ENCODE data around the gene ARFGEF3. TPM values are rescaled to one million over a fixed set of nuclear protein-coding genes. Genes with fewer than 3 reads are reported as not detected.
A peak's percentile ranks its signal among the peaks of the same experiment; 100 is the strongest.
"Not testable (repeated sequence)": the region's sequence is repeated elsewhere in the genome, so short reads cannot be mapped to it uniquely, and the experiment has no call there.

Gene ARFGEF3
- total and polyA plus RNA-seq, 5 experiments from 2014 or later, result not detected

DNA sequence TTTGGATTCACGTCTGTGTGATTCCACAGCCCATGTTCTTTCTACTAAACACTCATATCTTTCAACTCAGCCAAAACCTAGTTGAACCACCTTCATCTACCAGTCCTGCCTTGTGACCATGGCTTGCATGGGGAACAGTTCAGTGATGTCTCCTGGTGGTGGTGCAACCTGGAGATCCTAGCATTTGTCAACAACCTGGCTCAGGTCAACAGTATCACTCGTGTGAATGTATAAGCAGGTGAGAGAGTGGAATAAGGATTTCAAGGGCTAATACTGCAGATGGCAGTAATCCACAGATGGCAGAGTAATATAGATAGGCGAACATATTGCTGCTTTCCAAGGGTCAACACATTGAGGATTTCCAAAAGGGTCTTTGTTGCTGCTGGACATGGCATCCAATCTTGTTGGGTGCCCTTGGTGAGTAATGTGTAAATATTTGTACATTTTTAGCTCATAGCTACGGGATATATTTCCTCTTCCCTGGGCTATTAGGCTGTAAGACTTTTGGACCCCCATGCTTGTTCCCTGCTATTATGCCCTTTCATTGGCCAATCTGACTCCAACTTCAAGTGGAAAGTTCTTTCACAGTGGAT lies 43.1 kb downstream of the ARFGEF3 start:
- peaks cover 0 to 3% (median 0%) of the 10 kb centered on the region in 9 donors for H3K9me3 Mint-ChIP-seq
- H3K4me1 Mint-ChIP-seq, result no peaks in the 10 kb centered on the region
- POLR2A ChIA-PET, result no interaction called here
- no peak overlapping the region for H3K27ac Mint-ChIP-seq
- H3K36me3 Mint-ChIP-seq, result no peaks in the 10 kb centered on the region
- peaks cover 16 to 36% (median 33%) of the 10 kb centered on the region in 5 donors for H3K27me3 Mint-ChIP-seq
- ATAC-seq (no peak), DNase-seq (no peak)
- H3K4me3 Mint-ChIP-seq, result no peak overlapping the region

DNA sequence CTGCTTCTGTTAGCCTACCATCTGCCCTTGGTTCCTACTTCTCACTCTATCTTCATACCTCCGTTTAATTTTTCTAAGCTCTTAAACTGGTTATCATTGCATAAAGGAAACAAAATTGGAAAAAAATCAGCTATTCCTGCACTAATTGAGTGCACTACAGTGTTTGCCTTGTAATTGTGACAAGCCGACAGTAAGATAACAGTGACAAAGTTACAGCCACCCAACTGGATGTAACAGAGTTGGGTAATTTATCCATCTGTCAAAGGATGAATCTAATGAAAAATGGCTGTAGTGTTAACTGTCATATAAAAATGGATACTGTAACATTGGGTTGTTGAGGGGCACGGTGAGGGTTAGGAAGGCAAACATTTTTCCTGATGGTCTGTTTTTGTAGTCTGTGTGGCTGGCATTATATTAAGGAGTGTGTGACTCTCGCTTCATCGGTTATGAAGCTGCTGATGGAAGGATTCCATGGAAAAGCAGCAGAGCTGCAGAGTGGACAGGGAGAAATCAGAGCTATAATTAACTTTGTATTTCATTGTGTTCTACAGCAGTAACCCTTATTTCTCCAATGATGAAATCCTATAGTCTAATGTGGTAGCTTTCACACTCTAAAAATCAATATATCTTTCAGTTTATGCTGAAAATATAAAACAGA lies 43.8 kb downstream of the ARFGEF3 start:
- Mint-ChIP-seq H3K4me3 (no peak overlapping the region), H3K36me3 (no peaks in the 10 kb centered on the region), H3K4me1 (no peaks in the 10 kb centered on the region), H3K9me3 (peaks cover 0 to 2% (median 0%) of the 10 kb centered on the region in 9 donors), H3K27me3 (peaks cover 18 to 36% (median 33%) of the 10 kb centered on the region in 5 donors), H3K27ac (no peak overlapping the region)
- DNase-seq, result no peak
- no peak for ATAC-seq
- POLR2A ChIA-PET, result no interaction called here

DNA sequence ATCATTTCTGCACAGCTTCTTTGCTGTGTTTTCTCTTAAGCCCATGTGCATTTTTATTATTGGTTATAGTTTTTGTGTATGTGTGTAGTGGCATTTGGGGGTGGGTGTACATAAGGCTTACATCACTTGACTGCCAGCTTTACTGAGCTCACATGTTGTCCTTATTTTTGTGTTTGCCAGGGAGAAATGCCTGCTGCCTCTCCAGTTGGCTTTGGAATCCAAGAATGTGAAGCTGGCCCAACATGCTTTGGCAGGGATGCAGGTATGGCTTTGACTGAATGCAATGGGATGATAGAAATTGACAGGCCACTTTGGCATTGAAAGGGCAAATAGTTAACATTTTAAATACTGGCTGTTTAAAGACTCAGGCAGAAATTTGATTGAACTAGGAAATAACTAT lies 45.1 kb downstream of the ARFGEF3 start:
- DNase-seq, result no peak
- POLR2A ChIA-PET, result no interaction called here
- Mint-ChIP-seq H3K4me3 (no peak overlapping the region), H3K4me1 (no peaks in the 10 kb centered on the region), H3K27me3 (peaks cover 11 to 32% (median 24%) of the 10 kb centered on the region in 5 donors), H3K27ac (no peak overlapping the region), H3K36me3 (no peaks in the 10 kb centered on the region), H3K9me3 (no peaks in the 10 kb centered on the region)
- no peak for ATAC-seq

DNA sequence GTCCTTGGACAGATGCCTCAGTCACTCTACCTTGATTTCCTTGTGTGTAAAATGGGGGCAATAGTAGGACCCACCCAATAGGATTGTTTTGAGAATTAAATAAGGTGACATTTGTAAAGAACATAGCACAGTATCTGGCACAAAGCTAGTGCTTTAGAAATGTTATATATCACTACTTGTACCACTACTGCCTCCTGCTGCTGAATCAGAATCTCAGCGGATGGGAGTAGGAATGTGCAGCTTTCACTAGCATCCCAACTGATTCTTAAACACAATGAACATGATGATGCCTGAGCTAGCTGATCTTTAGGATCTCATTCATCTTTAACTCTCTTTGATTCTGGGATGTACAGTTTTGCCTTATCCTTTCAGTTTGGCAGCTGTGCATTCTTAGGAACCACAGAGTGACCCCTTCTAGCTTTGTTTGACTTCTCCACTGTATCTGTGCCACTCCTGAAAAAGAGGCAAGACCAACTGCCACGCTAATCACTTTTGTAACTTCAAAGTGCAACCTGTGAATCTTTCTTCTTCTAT lies 49.4 kb downstream of the ARFGEF3 start:
- Mint-ChIP-seq H3K4me1 (peaks cover 0 to 1% (median 0%) of the 10 kb centered on the region in 4 donors), H3K27me3 (peaks cover 10 to 48% (median 20%) of the 10 kb centered on the region in 5 donors), H3K36me3 (no peaks in the 10 kb centered on the region), H3K9me3 (peaks cover 0 to 2% (median 0%) of the 10 kb centered on the region in 9 donors), H3K4me3 (no peak overlapping the region), H3K27ac (no peak overlapping the region)
- POLR2A ChIA-PET, result no interaction called here
- DNase-seq (no peak), ATAC-seq (no peak)

DNA sequence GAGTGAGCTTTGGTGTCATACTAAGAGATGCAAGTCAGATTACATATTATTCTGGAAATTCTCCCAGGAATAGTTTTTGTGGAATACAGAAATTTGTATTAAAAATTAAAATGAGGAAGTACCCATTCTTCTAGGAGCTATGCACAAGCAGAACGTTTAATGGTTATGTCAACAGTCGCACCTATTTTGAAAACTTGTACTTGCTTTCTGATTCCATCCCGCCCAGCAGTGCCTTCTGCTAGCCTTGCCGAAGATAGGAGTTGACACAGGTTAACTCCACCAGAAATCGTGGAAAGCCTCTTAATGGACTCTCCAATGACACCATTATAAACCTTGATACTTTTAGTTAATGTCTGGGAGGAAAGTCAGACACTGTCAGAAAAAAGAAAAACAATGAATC lies 49.9 kb downstream of the ARFGEF3 start:
- Mint-ChIP-seq H3K27ac (no peak overlapping the region), H3K36me3 (no peaks in the 10 kb centered on the region), H3K4me1 (peaks cover 0 to 1% (median 0%) of the 10 kb centered on the region in 4 donors), H3K27me3 (peaks cover 11 to 53% (median 20%) of the 10 kb centered on the region in 5 donors), H3K4me3 (no peak overlapping the region), H3K9me3 (peaks cover 0 to 2% (median 0%) of the 10 kb centered on the region in 9 donors)
- ATAC-seq, result no peak
- no peak for DNase-seq
- POLR2A ChIA-PET, result no interaction called here

DNA sequence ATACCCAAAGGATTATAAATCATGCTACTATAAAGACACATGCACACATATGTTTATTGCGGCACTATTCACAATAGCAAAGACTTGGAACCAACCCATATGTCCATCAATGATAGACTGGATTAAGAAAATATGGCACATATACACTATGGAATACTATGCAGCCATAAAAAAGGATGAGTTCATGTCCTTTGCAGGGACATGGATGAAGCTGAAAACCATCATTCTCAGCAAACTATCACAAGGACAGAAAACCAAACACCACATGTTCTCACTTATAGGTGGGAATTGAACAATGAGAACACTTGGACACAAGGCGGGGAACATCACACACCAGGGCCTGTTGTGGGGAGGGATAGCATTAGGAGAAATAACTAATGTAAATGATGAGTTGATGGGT lies 50.8 kb downstream of the ARFGEF3 start:
- POLR2A ChIA-PET, DNase-seq, H3K4me1 Mint-ChIP-seq, H3K27ac Mint-ChIP-seq, H3K4me3 Mint-ChIP-seq, H3K9me3 Mint-ChIP-seq, H3K36me3 Mint-ChIP-seq, ATAC-seq: not testable (repeated sequence)
- H3K27me3 Mint-ChIP-seq, result peaks cover 11 to 56% (median 18%) of the 10 kb centered on the region in 5 donors

DNA sequence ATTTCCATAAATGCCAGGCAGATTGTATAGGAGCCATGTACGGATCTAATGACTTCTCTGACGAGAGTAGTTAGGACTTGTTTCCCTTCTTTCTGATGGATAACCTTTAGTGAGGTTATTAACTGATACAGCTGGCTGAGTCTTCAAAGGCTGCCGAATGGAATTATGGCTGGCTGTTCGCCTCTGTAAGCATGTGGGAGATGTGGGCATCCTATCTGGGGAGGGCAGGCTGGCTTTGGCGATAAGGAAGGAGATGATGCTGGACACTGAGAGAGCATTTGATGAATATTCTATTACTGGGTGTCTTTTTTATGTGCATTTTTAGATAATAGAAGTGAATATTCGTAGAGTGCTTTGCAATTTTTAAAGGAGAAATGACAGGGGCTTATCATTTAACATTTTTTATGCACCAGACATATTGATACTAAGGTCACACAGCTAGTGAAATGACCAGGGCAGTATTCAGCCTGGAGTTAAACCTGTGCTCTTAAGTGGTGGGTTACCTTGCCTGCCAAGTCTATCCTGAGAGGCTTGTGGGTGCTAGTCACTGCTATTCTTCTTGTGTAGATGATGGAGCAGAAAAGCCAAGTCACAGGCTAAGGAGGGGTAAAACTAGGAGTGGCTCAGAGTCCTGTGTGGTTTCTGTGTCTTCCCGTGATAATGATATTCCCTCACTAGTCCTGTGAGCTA lies 53.5 kb downstream of the ARFGEF3 start:
- ATAC-seq, result no peak
- no peak overlapping the region for H3K4me3 Mint-ChIP-seq
- H3K36me3 Mint-ChIP-seq, result no peaks in the 10 kb centered on the region
- DNase-seq, result no peak
- H3K9me3 Mint-ChIP-seq, result peaks cover 0 to 2% (median 0%) of the 10 kb centered on the region in 9 donors
- H3K27me3 Mint-ChIP-seq, result peaks cover 6 to 46% (median 19%) of the 10 kb centered on the region in 5 donors
- POLR2A ChIA-PET, result no interaction called here
- peaks cover 0 to 1% (median 0%) of the 10 kb centered on the region in 4 donors for H3K4me1 Mint-ChIP-seq
- no peak overlapping the region for H3K27ac Mint-ChIP-seq

DNA sequence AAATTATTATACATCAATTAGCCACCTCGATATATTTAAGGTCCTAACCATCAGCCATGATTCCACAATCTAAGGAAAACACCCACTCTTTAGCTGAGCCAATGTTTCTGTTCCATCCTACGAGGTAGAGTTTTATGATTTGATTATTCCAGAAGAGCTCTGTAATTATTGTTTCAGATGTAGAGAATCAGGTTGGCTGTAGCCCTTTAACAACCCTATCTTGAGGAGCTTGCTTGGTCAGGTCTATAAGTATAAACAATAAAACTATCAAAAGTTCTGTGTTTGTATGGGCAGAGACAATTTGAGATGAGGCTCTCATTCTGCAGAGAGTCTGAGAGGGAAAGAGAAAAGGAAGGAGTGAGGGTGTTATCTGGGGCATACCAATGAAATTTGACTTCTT lies 56.7 kb downstream of the ARFGEF3 start, which contains the start of gene PBOV1:
PBOV1 (minus strand) TSS at position 43 of the 400 bp plus-strand sequence. CDS start 96 bp downstream, outside the sequence.
- peaks cover 6 to 34% (median 19%) of the 10 kb centered on the region in 5 donors for H3K27me3 Mint-ChIP-seq
- H3K4me3 Mint-ChIP-seq, result no peak within 1 kb of the TSS
- POLR2A ChIA-PET, result no interaction called here
- H3K4me1 Mint-ChIP-seq, result peaks cover 0 to 1% (median 0%) of the 10 kb centered on the region in 4 donors
- ATAC-seq, result no peak
- peak within 1 kb of the TSS in 1 of 10 donors; percentile 53 for H3K27ac Mint-ChIP-seq
- DNase-seq, result no peak
- peaks cover 0 to 2% (median 0%) of the 10 kb centered on the region in 9 donors for H3K9me3 Mint-ChIP-seq
- no peaks in the 10 kb centered on the region for H3K36me3 Mint-ChIP-seq

DNA sequence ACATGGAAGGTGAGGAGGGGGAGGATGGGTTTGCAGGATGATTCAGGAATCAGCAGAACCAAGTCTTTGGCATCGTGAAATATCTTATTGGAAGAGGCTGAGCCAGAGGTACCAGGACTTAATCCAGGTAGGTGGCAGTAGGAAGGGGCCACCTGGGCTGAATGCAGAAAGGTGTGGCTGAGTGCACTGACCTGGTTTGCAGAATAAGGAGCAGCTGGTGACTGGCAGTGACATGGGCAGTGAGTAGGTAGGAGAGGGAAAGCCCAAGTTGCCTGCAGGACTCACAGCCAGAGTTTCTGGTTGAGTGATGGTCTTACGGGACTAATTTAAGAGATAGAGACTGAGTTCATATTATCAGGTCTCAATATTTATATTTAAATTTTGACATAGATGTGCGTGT lies 57.7 kb downstream of the ARFGEF3 start:
- Mint-ChIP-seq H3K4me3 (no peak overlapping the region), H3K4me1 (peaks cover 0 to 1% (median 0%) of the 10 kb centered on the region in 4 donors), H3K27ac (peak overlapping the region in 1 of 10 donors; percentile 53), H3K36me3 (no peaks in the 10 kb centered on the region), H3K27me3 (peaks cover 6 to 34% (median 19%) of the 10 kb centered on the region in 5 donors), H3K9me3 (peaks cover 0 to 2% (median 0%) of the 10 kb centered on the region in 9 donors)
- ATAC-seq (no peak), DNase-seq (no peak)
- POLR2A ChIA-PET, result no interaction called here

DNA sequence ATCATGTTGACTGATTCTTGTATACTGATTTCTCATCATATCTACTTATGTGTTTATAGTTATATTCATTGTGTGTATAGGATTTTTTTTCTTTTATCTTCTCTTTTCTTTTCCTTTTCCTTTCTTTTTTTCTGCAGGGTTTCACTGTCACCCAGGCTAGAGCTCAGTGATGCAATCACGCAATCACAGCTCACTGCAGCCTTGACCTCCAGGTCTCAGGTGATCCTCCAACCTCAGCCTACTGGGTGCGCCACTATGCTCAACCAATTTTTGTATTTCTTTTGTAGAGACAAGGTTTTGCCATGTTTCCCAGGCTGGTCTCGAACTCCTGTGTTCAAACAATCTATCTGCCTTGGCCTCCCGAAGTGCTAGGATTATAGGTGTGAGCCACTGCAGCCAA lies 58.2 kb downstream of the ARFGEF3 start:
- Mint-ChIP-seq H3K9me3 (peaks cover 0 to 2% (median 0%) of the 10 kb centered on the region in 9 donors), H3K27me3 (peaks cover 6 to 30% (median 18%) of the 10 kb centered on the region in 5 donors), H3K36me3 (no peaks in the 10 kb centered on the region), H3K4me3 (no peak overlapping the region), H3K27ac (no peak overlapping the region), H3K4me1 (peaks cover 0 to 1% (median 0%) of the 10 kb centered on the region in 4 donors)
- POLR2A ChIA-PET, result no interaction called here
- DNase-seq, result no peak
- no peak for ATAC-seq

DNA sequence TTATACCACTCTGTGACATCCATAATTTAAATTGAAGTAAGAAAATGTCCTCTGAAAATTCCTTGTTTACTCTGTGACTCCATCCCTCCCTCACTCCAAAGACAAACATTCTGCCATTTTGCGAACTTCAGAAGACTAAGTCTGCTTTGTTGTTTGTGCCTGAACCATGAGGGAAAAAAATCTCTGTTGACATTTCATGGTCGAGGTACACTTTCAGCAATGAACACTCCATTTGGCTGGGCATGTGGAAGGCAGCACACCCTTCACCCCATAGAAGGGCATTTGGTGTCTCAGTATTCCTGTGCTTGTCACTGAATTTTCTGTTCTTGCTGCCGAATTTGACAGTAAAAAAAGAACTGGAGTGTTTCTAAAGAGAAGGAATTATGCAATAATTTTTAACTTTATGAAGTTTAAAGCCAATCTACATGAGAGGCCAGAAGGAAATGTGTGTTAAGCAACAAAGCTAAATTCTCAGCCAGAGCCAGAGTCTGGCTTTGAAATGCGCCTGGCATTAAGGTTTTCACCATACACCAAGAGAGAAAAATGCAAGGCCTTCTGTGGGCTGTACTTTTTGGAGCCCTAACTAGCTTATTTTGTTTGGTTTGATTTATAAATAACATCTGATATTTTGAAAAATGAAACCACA lies 61.3 kb downstream of the ARFGEF3 start:
- no peak for ATAC-seq
- H3K36me3 Mint-ChIP-seq, result no peaks in the 10 kb centered on the region
- POLR2A ChIA-PET, result no interaction called here
- DNase-seq, result no peak
- peaks cover 7 to 27% (median 19%) of the 10 kb centered on the region in 5 donors for H3K27me3 Mint-ChIP-seq
- no peak overlapping the region for H3K27ac Mint-ChIP-seq
- no peaks in the 10 kb centered on the region for H3K9me3 Mint-ChIP-seq
- no peak overlapping the region for H3K4me3 Mint-ChIP-seq
- H3K4me1 Mint-ChIP-seq, result no peaks in the 10 kb centered on the region

DNA sequence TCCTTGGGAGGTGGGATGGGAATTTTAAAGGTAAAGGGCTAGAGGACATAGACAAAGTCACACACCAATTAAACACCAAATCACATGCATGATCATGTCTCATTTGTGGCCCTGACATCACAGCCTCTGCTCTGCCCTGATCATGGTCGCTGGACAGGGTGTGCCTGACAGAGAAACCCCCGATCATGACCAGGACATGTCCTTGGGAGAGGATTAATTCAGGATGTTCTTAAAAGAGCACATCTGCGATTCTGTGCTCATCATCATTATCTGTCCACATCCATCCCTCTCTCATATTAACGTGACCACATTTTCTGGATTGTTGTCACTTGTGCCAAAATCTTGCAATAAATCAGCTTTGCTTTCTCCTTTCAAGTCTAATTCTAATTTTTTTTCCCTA lies 64.2 kb downstream of the ARFGEF3 start:
- no peak overlapping the region for H3K27ac Mint-ChIP-seq
- POLR2A ChIA-PET, result no interaction called here
- H3K27me3 Mint-ChIP-seq, result peaks cover 3 to 21% (median 16%) of the 10 kb centered on the region in 5 donors
- no peaks in the 10 kb centered on the region for H3K36me3 Mint-ChIP-seq
- H3K4me1 Mint-ChIP-seq, result no peaks in the 10 kb centered on the region
- ATAC-seq (no peak), DNase-seq (no peak)
- no peaks in the 10 kb centered on the region for H3K9me3 Mint-ChIP-seq
- H3K4me3 Mint-ChIP-seq, result no peak overlapping the region
